Cardiac fibroblast (primary cell): ENCODE results near the gene ENOX1.

Experiments used
- DNase-seq, 2 donors: peaks; one replicate each; pipeline versions ENCODE4 v3.0.0 to v3.0.0-alpha.2; 2010; ENCODE audit warnings: low read depth in 2 of 2
- H3K4me3 ChIP-seq, 2 donors: replicated peaks in 1 of 2; 1 replicate in 1 of 2; 2 replicates in 1 of 2; pipeline ENCODE4 v1.5.1; 2011; ENCODE audit warnings: low read depth in 2 of 2, low read length in 2 of 2, mild to moderate bottlenecking in 2 of 2, moderate library complexity in 1 of 2
- CTCF ChIP-seq: IDR thresholded peaks from one replicate; pipeline ENCODE4 v1.5.1; 2011; ENCODE audit warnings: low read depth, mild to moderate bottlenecking, low read length, inconsistent platforms

Gene ENOX1

DNA sequence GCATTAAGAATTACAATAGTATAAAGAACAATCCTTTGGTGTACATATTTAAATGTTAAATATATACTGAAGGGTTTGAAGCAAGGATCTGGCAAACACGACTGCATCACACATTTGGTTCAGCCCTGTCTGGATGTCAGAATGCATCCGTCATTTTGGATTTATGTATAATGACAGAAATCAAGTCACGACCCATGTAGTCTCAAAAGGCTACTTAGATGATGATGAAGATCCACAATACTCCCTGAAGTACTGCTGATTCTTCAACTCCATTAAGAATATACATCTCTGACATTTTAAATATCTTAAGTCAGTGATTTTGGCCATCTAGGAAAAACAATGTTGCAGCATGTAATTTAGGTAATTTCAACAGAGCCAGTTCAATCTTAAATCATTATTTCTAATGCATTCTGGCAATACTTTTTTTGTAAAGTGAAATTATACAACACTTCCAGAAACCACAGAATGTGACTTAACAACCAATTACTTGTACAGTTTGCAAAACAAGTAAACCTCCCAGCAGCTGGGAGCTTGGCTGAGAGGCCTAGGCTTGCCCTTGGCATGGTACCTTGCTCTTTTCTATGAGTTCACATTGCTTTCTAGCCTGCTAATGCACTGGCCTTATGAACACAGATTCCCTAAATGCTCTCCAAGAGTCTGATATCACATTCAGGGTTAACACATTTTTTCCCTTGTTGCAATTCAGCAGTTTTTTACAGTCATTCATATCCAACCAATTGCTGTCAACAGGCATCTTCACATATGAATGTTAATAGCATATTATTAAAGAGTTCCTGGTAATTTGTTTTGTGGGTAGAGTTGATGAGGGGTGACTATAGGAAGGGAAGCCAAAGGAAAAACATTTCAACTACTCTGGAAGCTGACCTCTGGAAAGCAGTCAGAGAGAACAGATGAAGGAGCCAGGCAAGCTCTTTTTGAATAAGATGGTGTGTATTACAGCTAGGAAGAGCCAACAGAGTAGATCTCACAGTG lies 175.2 kb downstream of the ENOX1 start:
- DNase-seq: no peak
- no peak overlapping the region for H3K4me3 ChIP-seq
- TF ChIP-seq CTCF: no peak

DNA sequence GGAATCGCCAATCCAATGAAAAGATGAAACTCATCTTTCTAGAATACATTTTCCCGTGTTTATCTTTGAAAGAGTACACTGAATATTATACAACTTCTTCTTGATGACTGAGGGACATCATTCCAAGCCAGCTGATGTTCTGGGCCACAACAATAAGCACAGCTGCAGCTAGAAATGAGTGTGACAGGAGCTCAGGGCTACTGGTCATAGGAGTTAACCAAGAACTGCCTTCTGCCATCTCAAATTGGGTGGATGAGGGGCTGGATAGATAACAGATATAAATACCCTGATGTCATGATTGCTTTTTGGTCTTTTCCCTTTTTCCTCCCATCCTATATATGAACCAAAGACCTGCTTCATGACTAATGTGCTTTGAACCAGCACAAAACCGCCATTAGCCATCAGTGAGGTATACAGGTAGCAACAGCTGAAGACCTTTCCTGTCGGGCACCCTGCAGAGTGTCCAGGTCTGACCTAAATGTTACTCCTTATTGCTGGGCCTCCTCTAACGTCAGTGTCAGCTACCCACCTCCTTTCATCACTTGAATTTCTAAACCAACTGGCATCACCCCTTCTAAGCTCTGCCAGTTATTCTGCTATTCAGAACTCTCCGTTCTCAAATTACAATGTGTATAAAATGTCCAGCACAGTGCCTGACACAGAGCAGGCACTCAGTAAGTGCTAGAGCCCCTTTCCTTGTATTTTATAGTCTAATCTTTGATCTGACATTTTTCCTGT lies 178.2 kb downstream of the ENOX1 start:
- no peak overlapping the region for H3K4me3 ChIP-seq
- no peak for DNase-seq
- no peak for TF ChIP-seq CTCF

DNA sequence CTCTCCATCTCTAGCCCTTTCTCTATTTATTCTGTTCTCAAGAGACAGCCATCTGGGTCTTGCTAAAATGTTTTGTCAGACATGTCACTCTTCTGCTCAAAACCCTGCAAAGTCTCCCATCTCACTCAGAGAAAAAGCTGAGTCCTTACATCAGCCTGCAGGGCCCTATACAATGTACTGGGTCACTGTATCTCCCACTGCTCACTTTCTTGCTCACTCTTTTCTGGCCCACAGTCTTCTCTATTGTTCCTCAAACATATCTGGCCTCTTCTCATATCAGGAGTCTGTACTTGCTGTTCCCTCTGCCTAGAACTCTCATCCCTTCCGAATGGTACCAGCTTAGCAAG lies 189.2 kb downstream of the ENOX1 start:
- TF ChIP-seq CTCF: no peak
- no peak overlapping the region for H3K4me3 ChIP-seq
- no peak for DNase-seq

DNA sequence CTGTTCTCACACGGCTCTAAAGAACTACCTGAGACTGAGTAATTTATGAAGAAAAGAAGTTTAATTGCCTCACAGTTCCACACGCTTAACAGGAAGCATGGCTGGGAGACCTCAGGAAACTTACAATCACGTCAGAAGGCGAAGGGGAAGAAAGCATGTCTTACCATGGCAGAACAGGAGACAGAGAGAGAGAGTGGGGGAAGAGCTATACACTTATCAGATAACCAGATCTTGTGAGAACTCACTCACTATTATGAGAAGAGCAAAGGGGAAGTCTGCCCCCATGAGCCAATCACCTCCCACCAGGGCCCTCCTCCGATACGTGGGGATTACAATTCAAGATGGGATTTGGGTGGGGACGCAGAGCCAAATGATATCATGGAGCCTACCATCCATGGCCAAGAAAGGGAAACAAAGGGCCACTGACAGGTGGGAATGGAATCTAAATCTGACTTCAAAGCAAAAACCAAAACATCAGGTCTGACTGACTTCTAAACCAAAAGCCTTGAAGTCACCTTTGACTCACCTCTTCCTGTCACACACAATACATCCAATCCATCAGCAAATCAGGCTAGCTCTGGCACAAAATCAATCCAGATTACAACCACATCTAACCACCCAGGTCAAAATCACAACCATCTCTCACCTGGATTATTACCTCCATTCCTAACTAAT lies 189.7 kb downstream of the ENOX1 start:
- no peak for DNase-seq
- H3K4me3 ChIP-seq: no peak overlapping the region
- no peak for TF ChIP-seq CTCF

GRCh38 chr13:43596006-43596405 lies 190.8 kb downstream of the ENOX1 start:
- no peak for TF ChIP-seq CTCF
- DNase-seq: no peak
- no peak overlapping the region for H3K4me3 ChIP-seq

GRCh38 chr13:43587376-43587775 lies 199.4 kb downstream of the ENOX1 start:
- no peak for DNase-seq
- no peak overlapping the region for H3K4me3 ChIP-seq
- no peak for TF ChIP-seq CTCF
